Glomerular endothelial cell (primary cell): ENCODE measurements around the gene SRRM3. TPM values are rescaled to one million over a fixed set of nuclear protein-coding genes. Genes with fewer than 3 reads are reported as not detected.
"Not testable (repeated sequence)": the region's sequence is repeated elsewhere in the genome, so short reads cannot be mapped to it uniquely, and the experiment has no call there.

ENCODE experiments used
- DNase-seq: peaks from one replicate; pipeline ENCODE4 v3.0.0-alpha.2; 2011; ENCODE audit warnings: low read depth, low spot score; ENCODE audit errors: extremely low read depth
- total RNA-seq: library from RNA; depleted of rRNA; stranded (reverse); fragments of >200 nt; gene quantifications from 2 replicates; pipeline ENCODE4 v1.2.3, GENCODE V29; 2015

SRRM3 gene
- total RNA-seq, 1 donor from 2014 or later: 0.23 TPM

DNA sequence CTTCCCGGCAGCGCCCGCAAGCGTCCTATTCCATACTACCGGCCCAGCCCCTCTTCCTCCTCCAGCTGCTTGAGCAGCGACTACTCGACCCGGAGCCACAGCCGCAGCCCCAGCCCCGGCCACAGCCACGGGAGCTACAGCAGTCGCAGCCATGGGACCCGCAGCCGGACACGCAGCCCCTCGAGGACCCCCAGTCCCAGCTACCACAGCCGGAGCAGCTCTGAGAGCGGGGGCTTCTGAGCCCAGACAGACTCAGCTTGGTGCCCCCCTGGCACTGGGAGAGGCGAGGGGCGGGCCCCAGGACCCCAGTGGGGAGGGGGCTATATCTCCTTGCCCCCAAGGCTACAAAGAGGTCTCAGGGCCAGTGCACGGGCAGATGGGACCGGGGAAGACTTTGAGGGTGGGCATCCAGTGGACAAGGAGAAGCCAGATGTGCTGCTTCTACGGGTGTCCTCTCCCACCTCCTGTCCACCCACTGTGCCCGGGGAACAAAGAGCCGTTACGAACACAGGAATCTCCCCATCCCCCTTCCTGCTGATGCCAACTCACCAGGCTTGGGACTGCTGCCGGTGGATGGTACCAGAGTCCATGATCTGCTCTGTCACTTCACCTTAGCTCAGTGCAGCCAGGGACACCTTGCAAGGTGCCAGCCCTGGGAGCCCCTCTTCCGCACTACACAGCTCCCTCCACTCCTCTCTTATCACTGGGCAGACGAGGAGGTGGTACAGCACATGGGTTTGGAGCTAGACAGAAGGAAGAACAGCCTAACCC, 84.1 kb downstream of the SRRM3 start:
- DNase-seq: no peak

GRCh38 chr7:76286842-76287403, 85.2 kb downstream of the SRRM3 start:
- DNase-seq: no peak

DNA sequence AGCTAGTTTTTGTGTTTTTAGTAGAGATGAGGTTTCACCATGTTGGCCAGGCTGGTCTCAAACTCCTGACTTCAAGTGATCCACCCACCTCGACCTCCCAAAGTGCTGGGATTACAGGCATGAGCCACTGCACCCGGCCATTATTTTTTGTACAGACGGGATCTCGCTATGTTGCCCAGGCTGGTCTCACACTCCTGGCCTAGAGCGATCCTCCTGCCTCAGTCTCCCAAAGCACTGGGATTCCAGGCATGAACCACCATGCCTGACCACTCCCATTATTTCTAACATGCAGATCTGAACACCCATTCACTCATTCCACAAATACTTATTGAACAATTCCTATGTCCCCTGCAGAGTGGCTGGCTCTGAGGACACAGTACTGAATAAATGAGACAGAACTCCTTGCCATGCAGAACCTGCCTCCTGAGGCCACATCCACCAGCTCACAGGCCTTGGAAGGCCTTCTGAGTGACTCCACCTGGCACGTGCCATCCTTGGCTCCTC, 89.2 kb downstream of the SRRM3 start:
- not testable (repeated sequence) for DNase-seq

GRCh38 chr7:76291351-76292212, 89.9 kb downstream of the SRRM3 start:
- DNase-seq: peak; percentile 94

- DNase-seq: peak; percentile 77
Measured at GRCh38 chr7:76292213-76292573, 90.5 kb downstream of the SRRM3 start.

DNA sequence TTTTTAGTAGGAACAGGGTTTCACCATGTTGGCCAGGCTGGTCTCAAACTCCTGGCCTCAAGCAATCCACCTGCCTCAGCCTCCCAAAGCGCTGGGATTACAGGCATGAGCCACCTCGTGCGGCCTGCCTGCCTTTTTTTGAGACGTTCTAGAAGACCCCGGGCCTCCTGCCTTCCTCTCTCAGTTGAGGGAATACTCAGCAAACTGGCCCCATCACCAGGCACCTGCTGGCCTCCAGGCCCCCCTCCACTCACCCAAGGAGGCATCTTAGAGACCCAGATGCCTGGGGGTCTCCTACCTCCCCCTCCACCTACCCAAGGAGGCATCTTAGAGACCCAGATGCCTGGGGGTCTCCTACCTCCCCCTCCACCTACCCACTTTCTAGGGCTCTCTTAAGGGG, 91.2 kb downstream of the SRRM3 start:
- DNase-seq: not testable (repeated sequence)

DNA sequence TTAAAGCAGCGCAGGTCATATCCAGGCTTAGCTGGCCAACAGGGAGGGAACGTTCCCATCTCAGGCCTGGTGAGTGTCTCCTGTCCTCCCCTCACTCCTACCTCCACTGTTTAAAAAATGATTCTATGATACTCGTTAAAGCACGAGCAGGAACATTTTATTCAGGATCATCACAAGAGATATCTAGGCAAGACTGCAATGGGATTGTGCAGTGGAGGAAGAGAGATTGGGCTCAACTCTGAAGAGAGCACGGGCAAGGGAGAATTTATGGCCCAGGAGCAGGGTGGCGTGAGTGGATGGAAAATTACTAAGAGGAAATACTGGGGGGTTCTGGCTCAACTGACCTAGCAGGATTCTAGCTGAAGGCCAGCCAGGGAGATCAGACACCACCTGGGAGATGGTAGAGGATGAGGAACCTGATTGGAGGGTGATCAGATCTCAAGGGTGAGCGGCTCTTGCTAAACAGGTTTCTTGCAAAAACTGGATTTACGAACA, 91.8 kb downstream of the SRRM3 start:
- DNase-seq: no peak

DNA sequence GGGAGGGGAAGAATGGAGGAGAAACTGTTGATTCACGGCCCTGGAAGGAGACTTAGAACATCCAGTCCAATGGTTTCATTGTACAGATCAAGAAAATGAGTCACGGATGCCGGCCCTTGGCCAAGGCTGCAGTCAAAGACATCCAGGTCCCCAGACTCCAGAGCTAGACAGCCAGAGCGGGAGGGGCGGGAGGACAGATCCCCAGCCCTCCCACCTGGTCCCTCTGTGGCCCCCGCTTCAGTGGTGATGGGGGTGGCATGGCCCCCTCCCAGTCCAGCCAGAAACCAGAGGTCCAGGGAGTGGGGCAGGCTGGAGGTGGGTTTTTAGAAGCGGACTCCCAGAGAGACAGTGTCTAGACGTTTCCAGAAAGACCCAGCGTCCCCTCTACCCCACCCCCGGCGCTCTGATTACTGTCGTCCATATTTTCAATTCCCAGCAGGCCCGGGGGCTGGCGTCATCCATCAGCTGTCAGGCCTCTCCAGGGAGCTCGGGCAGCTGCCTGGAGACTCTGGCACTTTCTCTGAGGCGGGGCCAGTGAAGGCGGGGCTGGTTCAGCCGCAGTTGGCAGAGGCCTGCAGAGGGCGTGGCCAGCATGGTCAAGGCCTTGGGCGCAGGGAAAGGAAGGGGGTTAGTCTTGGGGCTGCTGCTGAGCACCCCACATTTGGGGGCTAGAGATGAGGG, 92.8 kb downstream of the SRRM3 start:
- DNase-seq: no peak

DNA sequence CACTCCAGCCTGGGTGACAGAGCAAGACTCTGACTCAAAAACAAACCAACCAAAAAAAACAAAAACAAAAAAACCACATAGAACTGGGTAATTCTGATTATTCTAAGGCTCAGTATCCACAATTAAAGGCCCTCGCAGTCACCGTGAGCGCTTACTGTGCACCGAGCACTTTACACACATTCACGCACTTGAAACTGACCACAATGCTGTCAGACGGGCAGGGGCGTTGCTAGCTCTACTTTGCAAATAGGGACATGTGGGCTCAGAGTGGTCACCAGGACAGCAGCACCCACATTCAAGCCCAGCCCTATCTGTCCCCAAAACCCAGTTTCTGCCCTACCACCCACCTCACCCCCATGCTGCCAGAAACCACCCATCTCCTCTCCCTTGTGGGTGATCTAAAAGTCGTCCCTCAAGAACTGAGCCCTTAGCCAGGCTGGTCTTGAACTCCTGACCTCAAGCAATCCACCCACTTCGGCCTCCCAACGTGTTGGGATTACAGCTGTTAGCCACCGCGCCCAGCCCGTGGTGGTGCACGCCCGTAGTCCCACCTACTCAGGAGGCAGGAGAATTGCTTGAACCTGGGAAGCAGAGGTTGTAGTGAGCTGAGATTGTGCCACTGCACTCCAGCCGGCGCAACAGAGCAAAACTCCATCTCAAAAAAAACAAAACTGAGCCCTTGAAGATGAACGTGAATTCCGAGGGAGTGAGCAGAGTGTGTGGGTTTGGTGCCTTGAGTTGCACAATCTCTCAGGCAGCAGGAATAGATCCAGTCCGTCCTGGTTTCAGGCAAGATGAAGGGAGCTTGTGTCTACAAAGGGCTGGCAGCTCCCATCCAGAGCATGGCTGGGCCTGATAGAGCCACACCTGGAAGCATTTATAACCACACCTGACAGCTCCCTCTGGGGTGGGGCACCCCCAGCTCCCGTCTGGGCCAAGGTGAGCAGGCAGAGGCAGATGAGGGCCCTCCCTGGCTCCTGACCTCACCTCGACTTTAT, 95.3 kb downstream of the SRRM3 start:
- no peak for DNase-seq

GRCh38 chr7:76300166-76300731, 98.6 kb downstream of the SRRM3 start:
- no peak for DNase-seq

GRCh38 chr7:76301000-76301399, 99.3 kb downstream of the SRRM3 start:
- no peak for DNase-seq

- no peak for DNase-seq
Measured at GRCh38 chr7:76302347-76303201, 100.9 kb downstream of the SRRM3 start, which contains the start of gene HSPB1. Gene HSPB1 (plus strand): TSS chr7:76302673. CDS start chr7:76302713, 40 bp downstream.

GRCh38 chr7:76303202-76304147, 101.8 kb downstream of the SRRM3 start:
- DNase-seq: no peak

GRCh38 chr7:76304888-76305375, 103.2 kb downstream of the SRRM3 start:
- DNase-seq: no peak

GRCh38 chr7:76308874-76309273, 107.2 kb downstream of the SRRM3 start:
- DNase-seq: not testable (repeated sequence)

DNA sequence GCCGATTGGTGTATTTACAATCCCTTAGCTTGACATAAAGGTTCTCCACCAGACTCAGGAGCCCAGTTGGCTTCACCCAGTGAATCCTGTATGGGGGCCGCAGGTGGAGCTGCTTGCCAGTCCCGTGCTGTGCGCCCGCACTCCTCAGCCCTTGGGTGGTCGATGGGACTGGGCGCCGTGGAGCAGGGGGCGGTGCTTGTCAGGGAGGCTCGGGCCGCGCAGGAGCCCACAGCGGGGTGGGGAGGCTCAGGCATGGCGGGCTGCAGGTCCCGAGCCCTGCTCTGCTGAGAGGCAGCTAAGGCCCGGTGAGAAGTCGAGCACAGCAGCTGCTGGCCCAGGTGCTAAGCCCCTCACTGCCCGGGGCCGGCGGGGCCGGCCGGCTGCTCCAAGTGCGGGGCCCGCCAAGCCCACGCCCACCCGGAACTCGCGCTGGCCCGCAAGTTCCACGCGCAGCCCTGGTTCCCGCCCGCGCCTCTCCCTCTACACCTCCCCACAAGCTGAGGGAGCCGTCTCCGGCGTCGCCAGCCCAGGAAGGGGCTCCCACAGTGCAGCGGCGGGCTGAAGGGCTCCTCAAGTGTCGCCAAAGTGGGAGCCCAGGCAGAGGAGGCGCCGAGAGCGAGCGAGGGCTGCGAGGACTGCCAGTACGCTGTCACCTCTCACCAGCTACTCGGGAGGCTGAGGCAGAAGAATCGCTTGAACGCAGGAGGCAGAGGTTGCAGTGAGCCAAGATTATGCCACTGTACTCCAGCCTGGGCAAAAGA, 107.8 kb downstream of the SRRM3 start:
- not testable (repeated sequence) for DNase-seq
